Endometrial microvascular endothelial cells (primary cell): Measurements from ENCODE around the gene NAIP. TPM values are rescaled to one million over a fixed set of nuclear protein-coding genes. Genes with fewer than 3 reads are reported as not detected.
"Not testable (repeated sequence)": the region's sequence is repeated elsewhere in the genome, so short reads cannot be mapped to it uniquely, and the experiment has no call there.

ENCODE experiments used
- in situ Hi-C: cut with HindIII; loops from 2 replicates; pipeline ENCODE4 v1.10.0; 2017; ENCODE audit warnings: low sequenced_read_pairs, low pct_unique_long_range_greater_than_20kb; ENCODE audit errors: inconsistent ontology term
- total RNA-seq: library from RNA; depleted of rRNA; stranded (reverse); fragments of >200 nt; gene quantifications from one replicate; pipeline ENCODE4 v1.2.3, GENCODE V29; 2015; ENCODE audit errors: inconsistent ontology term

Gene NAIP
- 0.74 TPM for total RNA-seq

GRCh38 chr5:71025289-71025953 is at the start of gene NAIP:
NAIP (minus strand) TSS chr5:71025339; CDS start chr5:71012915, 12,424 bp downstream.
- in situ Hi-C loops = not testable (repeated sequence)

GRCh38 chr5:71067262-71067928 is 42.3 kb upstream of the NAIP start, which contains the start of gene GTF2H2:
GTF2H2 (minus strand) TSS chr5:71067676; CDS start chr5:71062763, 4,913 bp downstream.
- in situ Hi-C loops = not testable (repeated sequence)

GRCh38 chr5:71061322-71061721 is 36.2 kb upstream of the NAIP start:
- in situ Hi-C loops = not testable (repeated sequence)

- in situ Hi-C loops = not testable (repeated sequence)
Measured at GRCh38 chr5:71059426-71059825, 34.3 kb upstream of the NAIP start.

GRCh38 chr5:71044808-71045207 is 19.7 kb upstream of the NAIP start:
- in situ Hi-C loops = not testable (repeated sequence)

- in situ Hi-C loops = not testable (repeated sequence)
Measured at GRCh38 chr5:71044128-71044527, 19.0 kb upstream of the NAIP start.

- in situ Hi-C loops = not testable (repeated sequence)
Measured at GRCh38 chr5:71031046-71031776, 6.1 kb upstream of the NAIP start.

GRCh38 chr5:71020643-71021042 is 4.5 kb downstream of the NAIP start:
- in situ Hi-C loops = not testable (repeated sequence)

GRCh38 chr5:71018376-71019005 is 6.6 kb downstream of the NAIP start:
- in situ Hi-C loops = not testable (repeated sequence)

GRCh38 chr5:71014176-71014575 is 11.0 kb downstream of the NAIP start:
- in situ Hi-C loops = no loop called here

- in situ Hi-C loops = no loop called here
Measured at GRCh38 chr5:71013575-71013974, 11.6 kb downstream of the NAIP start.

GRCh38 chr5:71011194-71011792 is 13.8 kb downstream of the NAIP start:
- in situ Hi-C loops = no loop called here

GRCh38 chr5:71006983-71007382 is 18.2 kb downstream of the NAIP start:
- in situ Hi-C loops = not testable (repeated sequence)

GRCh38 chr5:70984882-70985281 is 40.3 kb downstream of the NAIP start:
- in situ Hi-C loops = not testable (repeated sequence)

- in situ Hi-C loops = not testable (repeated sequence)
Measured at GRCh38 chr5:70967220-70967619, 57.9 kb downstream of the NAIP start.

GRCh38 chr5:70964531-70964930 is 60.6 kb downstream of the NAIP start:
- in situ Hi-C loops = not testable (repeated sequence)

- in situ Hi-C loops = not testable (repeated sequence)
Measured at GRCh38 chr5:70953068-70953467, 72.1 kb downstream of the NAIP start.

- in situ Hi-C loops = not testable (repeated sequence)
Measured at GRCh38 chr5:70932560-70932959, 92.6 kb downstream of the NAIP start.
